Neuronal stem cell (in vitro differentiated cells): ENCODE data around the gene CCDC201.

Source experiments
- DNase-seq: peaks from one replicate; pipeline ENCODE4 v3.0.0-alpha.2; 2013; ENCODE audit warnings: low spot score
- H2AFZ ChIP-seq: one replicate; pipeline ENCODE4 v1.6.1; 2013; ENCODE audit warnings: mild to moderate bottlenecking, low read length, inconsistent platforms
- H2AK5ac ChIP-seq: 2 replicates; pipeline ENCODE4 v1.6.1; 2013; ENCODE audit warnings: low read depth, mild to moderate bottlenecking, inconsistent platforms, low read length, moderate library complexity, mixed read lengths
- H2BK120ac ChIP-seq: 2 replicates; pipeline ENCODE4 v1.6.1; 2013; ENCODE audit warnings: low read depth, mild to moderate bottlenecking, inconsistent platforms, low read length, moderate library complexity, mixed read lengths
- H2BK12ac ChIP-seq: one replicate; pipeline ENCODE4 v1.6.1; 2013; ENCODE audit warnings: low read length, inconsistent platforms
- H2BK15ac ChIP-seq: 2 replicates; pipeline ENCODE4 v1.6.1; 2013; ENCODE audit warnings: mild to moderate bottlenecking, low read length, inconsistent platforms, mixed read lengths
- H2BK5ac ChIP-seq: one replicate; pipeline ENCODE4 v1.6.1; 2013; ENCODE audit warnings: inconsistent platforms, mild to moderate bottlenecking, low read length, moderate library complexity
- H3K14ac ChIP-seq: one replicate; pipeline ENCODE4 v1.6.1; 2013; ENCODE audit warnings: low read length, inconsistent platforms
- H3K18ac ChIP-seq: 2 replicates; pipeline ENCODE4 v1.6.1; 2013; ENCODE audit warnings: low read length, inconsistent platforms
- H3K23ac ChIP-seq: 2 replicates; pipeline ENCODE4 v1.6.1; 2013; ENCODE audit warnings: low read depth, mild to moderate bottlenecking, mixed read lengths, low read length, inconsistent platforms; ENCODE audit not compliant: poor library complexity
- H3K27ac ChIP-seq: replicated peaks from 3 replicates; pipeline ENCODE4 v1.5.1; 2013; ENCODE audit warnings: low read length, inconsistent platforms
- H3K27me3 ChIP-seq, 3 experiments: 2 replicates each; pipeline ENCODE4 v1.6.1; 2013; ENCODE audit warnings: low read length in 3 of 3, mild to moderate bottlenecking in 2 of 3, inconsistent platforms in 1 of 3, low read depth in 1 of 3, mixed read lengths in 1 of 3, moderate library complexity in 1 of 3; ENCODE audit not compliant: control insufficient read depth in 3 of 3, insufficient read depth in 3 of 3
- H3K36me3 ChIP-seq, 2 donors: replicated peaks in 1 of 2; 2 replicates each; pipeline ENCODE4 v1.6.1; 2013; ENCODE audit warnings: low read length in 2 of 2; ENCODE audit not compliant: control insufficient read depth in 2 of 2, insufficient read depth in 2 of 2
- H3K4ac ChIP-seq: 2 replicates; pipeline ENCODE4 v1.6.1; 2013; ENCODE audit warnings: inconsistent platforms, mild to moderate bottlenecking, low read length, moderate library complexity
- H3K4me1 ChIP-seq, 2 donors: 1 replicate in 1 of 2; 2 replicates in 1 of 2; pipeline ENCODE4 v1.6.1; 2013; ENCODE audit warnings: low read length in 2 of 2, low read depth in 1 of 2; ENCODE audit not compliant: control insufficient read depth in 2 of 2, insufficient read depth in 1 of 2
- H3K4me2 ChIP-seq: one replicate; pipeline ENCODE4 v1.6.1; 2013; ENCODE audit warnings: mild to moderate bottlenecking, low read length, inconsistent platforms; ENCODE audit not compliant: insufficient read depth, poor library complexity, severe bottlenecking
- H3K4me3 ChIP-seq, 2 donors: 2 replicates each; pipeline ENCODE4 v1.5.1; 2013; ENCODE audit warnings: low read length in 2 of 2, mild to moderate bottlenecking in 2 of 2, inconsistent platforms in 1 of 2, moderate library complexity in 1 of 2
- H3K79me1 ChIP-seq: one replicate; pipeline ENCODE4 v1.6.1; 2013; ENCODE audit warnings: low read depth, mild to moderate bottlenecking, inconsistent platforms, low read length, moderate library complexity
- H3K9ac ChIP-seq: one replicate; pipeline ENCODE4 v1.6.1; 2013; ENCODE audit warnings: mild to moderate bottlenecking, low read depth, low read length, inconsistent platforms; ENCODE audit not compliant: poor library complexity
- H3K9me3 ChIP-seq, 2 donors: replicated peaks in 1 of 2; 2 replicates each; pipeline versions ENCODE3 to v1.6.1; 2013; ENCODE audit warnings: low read length in 2 of 2, mild to moderate bottlenecking in 2 of 2, inconsistent platforms in 1 of 2, low read depth in 1 of 2, mixed read lengths in 1 of 2, moderate library complexity in 1 of 2; ENCODE audit not compliant: control insufficient read depth in 2 of 2, insufficient read depth in 1 of 2
- H4K8ac ChIP-seq: one replicate; pipeline ENCODE4 v1.6.1; 2013; ENCODE audit warnings: low read depth, mild to moderate bottlenecking, inconsistent platforms, low read length, moderate library complexity
- H4K91ac ChIP-seq: one replicate; pipeline ENCODE4 v1.6.1; 2013; ENCODE audit warnings: low read length, low read depth, mild to moderate bottlenecking, inconsistent platforms; ENCODE audit not compliant: poor library complexity
- WGBS, 2 donors: extraction: QIAGEN DNeasy Blood & Tissue Kit; methylation state at CpG; one replicate each; pipeline ENCODE4 v1.1.7; 2013; ENCODE audit warnings: missing lambda C conversion rate in 2 of 2, mixed read lengths in 1 of 2; ENCODE audit not compliant: insufficient read length in 2 of 2, insufficient replicate concordance in 1 of 2; ENCODE audit errors: extremely low coverage in 2 of 2; 5-methylcytosine and 5-hydroxymethylcytosine counted together

Gene CCDC201

DNA sequence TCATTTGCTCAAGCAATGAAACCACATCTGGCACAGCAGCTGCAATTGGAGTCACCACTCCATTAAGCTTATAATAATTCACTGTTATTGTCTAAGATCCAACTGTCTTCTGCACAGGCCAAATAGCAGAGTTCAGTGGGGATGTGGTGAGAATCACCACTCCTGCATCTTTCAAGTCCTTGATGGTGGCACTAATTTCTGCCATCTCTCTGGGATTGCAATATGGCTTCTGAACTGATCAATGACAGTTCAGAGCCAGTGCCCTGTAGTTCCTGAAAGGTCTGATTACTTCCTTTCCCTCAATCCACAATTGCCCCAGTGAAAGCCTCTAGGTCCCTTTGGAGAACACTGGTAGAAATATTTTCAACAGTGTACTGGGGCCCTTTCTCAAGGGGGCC is 21.8 kb upstream of the CCDC201 start:
- no peak for DNase-seq
- H3K4me3 ChIP-seq, result no peak overlapping the region
- H4K91ac ChIP-seq, result no peak overlapping the region
- no peak overlapping the region for H2BK12ac ChIP-seq
- H4K8ac ChIP-seq, result no peak overlapping the region
- H3K18ac ChIP-seq, result no peak overlapping the region
- H3K36me3 ChIP-seq, result no peaks in the 10 kb centered on the region
- H3K23ac ChIP-seq, result no peak overlapping the region
- H3K9me3 ChIP-seq, result no peaks in the 10 kb centered on the region
- no peaks in the 10 kb centered on the region for H3K79me1 ChIP-seq
- peaks cover 0 to 39% (median 8%) of the 10 kb centered on the region in 3 experiments for H3K27me3 ChIP-seq
- H2AFZ ChIP-seq, result no peak overlapping the region
- no peak overlapping the region for H3K27ac ChIP-seq
- H3K4me2 ChIP-seq, result no peak overlapping the region
- no peak overlapping the region for H2BK5ac ChIP-seq
- H3K14ac ChIP-seq, result no peak overlapping the region
- H2AK5ac ChIP-seq, result no peak overlapping the region
- H2BK15ac ChIP-seq, result no peak overlapping the region
- no peak overlapping the region for H3K9ac ChIP-seq
- H2BK120ac ChIP-seq, result peak overlapping the region; percentile 10
- H3K4ac ChIP-seq, result no peak overlapping the region
- no peaks in the 10 kb centered on the region for H3K4me1 ChIP-seq

DNA sequence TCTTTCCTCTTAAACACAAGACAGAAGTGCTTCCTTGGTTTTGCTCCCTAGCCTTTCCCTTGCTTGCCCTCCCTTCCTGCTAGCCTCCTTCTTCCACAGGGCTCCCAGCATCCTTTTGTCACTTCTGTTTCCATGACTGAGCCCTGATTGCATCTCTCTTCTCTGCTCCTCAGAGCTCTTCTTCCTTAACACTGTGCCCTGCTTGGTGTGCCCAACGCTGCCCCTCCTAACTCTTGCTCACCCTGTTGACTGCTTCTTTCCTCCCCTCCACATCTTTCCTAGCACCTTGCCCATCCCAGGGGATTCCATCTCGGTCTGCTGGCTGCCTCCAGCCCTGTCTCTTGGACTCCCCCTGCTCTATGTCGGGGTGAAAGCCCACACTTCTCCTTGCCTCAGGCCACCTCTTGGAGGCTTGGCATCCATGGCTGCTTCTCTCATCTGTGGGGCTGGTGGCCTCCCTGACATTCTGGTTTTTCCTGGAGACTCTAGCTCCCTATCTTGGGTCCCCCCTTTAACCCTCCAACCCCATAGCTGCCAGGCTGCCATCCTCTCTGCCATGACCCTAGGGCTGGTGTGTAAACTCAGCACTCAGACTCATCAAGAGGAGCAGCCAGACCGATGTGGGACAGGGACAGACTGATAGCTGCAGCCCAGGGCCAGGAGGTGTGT is 21.2 kb upstream of the CCDC201 start:
- Histone ChIP-seq H3K9me3 (no peaks in the 10 kb centered on the region), H2BK5ac (no peak overlapping the region), H3K4me3 (no peak overlapping the region), H2AFZ (no peak overlapping the region), H2BK12ac (no peak overlapping the region), H3K79me1 (no peaks in the 10 kb centered on the region), H3K9ac (no peak overlapping the region), H3K4me1 (no peaks in the 10 kb centered on the region), H3K18ac (no peak overlapping the region), H3K23ac (no peak overlapping the region), H4K91ac (no peak overlapping the region), H3K4ac (no peak overlapping the region), H2BK15ac (no peak overlapping the region), H3K14ac (no peak overlapping the region), H3K4me2 (no peak overlapping the region), H3K27ac (no peak overlapping the region), H2AK5ac (peak overlapping the region; percentile 59), H3K27me3 (peaks cover 0 to 44% (median 13%) of the 10 kb centered on the region in 3 experiments), H2BK120ac (peak overlapping the region; percentile 10), H4K8ac (no peak overlapping the region), H3K36me3 (no peaks in the 10 kb centered on the region)
- whole genome bisulfite sequencing, 2 donors, result no CpG with 5 or more reads among the region's 4 CpGs
- DNase-seq, result no peak

GRCh38 chr7:45893374-45893995 is 20.6 kb upstream of the CCDC201 start:
- no peak overlapping the region for H3K9ac ChIP-seq
- H3K9me3 ChIP-seq, result no peaks in the 10 kb centered on the region
- peaks cover 2 to 3% of the 10 kb centered on the region in 2 donors for H3K4me1 ChIP-seq
- no peak overlapping the region for H3K27ac ChIP-seq
- no peak overlapping the region for H3K4me2 ChIP-seq
- H2AK5ac ChIP-seq, result no peak overlapping the region
- DNase-seq, result no peak
- H3K27me3 ChIP-seq, result peaks cover 0 to 51% (median 19%) of the 10 kb centered on the region in 3 experiments
- H2BK15ac ChIP-seq, result no peak overlapping the region
- H3K4me3 ChIP-seq, result no peak overlapping the region
- no peak overlapping the region for H4K91ac ChIP-seq
- H3K4ac ChIP-seq, result no peak overlapping the region
- no peaks in the 10 kb centered on the region for H3K79me1 ChIP-seq
- H3K14ac ChIP-seq, result no peak overlapping the region
- no peak overlapping the region for H3K23ac ChIP-seq
- H3K36me3 ChIP-seq, result no peaks in the 10 kb centered on the region
- no peak overlapping the region for H3K18ac ChIP-seq
- H2BK12ac ChIP-seq, result no peak overlapping the region
- no peak overlapping the region for H4K8ac ChIP-seq
- H2AFZ ChIP-seq, result no peak overlapping the region
- H2BK5ac ChIP-seq, result no peak overlapping the region
- H2BK120ac ChIP-seq, result no peak overlapping the region
- no CpG with 5 or more reads among the region's 5 CpGs for WGBS, 2 donors

- H3K4ac ChIP-seq, result no peak overlapping the region
- H3K4me2 ChIP-seq, result no peak overlapping the region
- H3K27me3 ChIP-seq, result peaks cover 0 to 60% (median 28%) of the 10 kb centered on the region in 3 experiments
- no peak overlapping the region for H2BK12ac ChIP-seq
- H3K79me1 ChIP-seq, result no peaks in the 10 kb centered on the region
- H2AK5ac ChIP-seq, result no peak overlapping the region
- no peak overlapping the region for H4K91ac ChIP-seq
- no peak overlapping the region for H3K9ac ChIP-seq
- no peak overlapping the region for H3K27ac ChIP-seq
- no peak for DNase-seq
- H3K36me3 ChIP-seq, result no peaks in the 10 kb centered on the region
- H3K18ac ChIP-seq, result no peak overlapping the region
- H4K8ac ChIP-seq, result no peak overlapping the region
- peaks cover 3 to 6% of the 10 kb centered on the region in 2 donors for H3K4me1 ChIP-seq
- no peak overlapping the region for H2AFZ ChIP-seq
- H3K23ac ChIP-seq, result no peak overlapping the region
- H3K4me3 ChIP-seq, result no peak overlapping the region
- H2BK15ac ChIP-seq, result no peak overlapping the region
- no CpG with 5 or more reads among the region's 6 CpGs for WGBS, 2 donors
- H2BK5ac ChIP-seq, result no peak overlapping the region
- no peak overlapping the region for H2BK120ac ChIP-seq
- H3K14ac ChIP-seq, result no peak overlapping the region
- H3K9me3 ChIP-seq, result no peaks in the 10 kb centered on the region
Observed at GRCh38 chr7:45892407-45893035, 19.6 kb upstream of the CCDC201 start.
